GM23338 (cell line): Measurements from ENCODE around the gene LILRB1. TPM values are rescaled to one million over a fixed set of nuclear protein-coding genes. Genes with fewer than 3 reads are reported as not detected.

ENCODE experiments used
- ATAC-seq: fragments of 200-7000 bp; cut with Tn5 transposase; 3 replicates; pipeline ENCODE4 v1.9.1; 2020
- DNase-seq: peaks from one replicate; pipeline ENCODE4 v3.0.0-alpha.2; 2015; ENCODE audit warnings: low spot score
- H2AFZ ChIP-seq: fragments of 200-600 bp; sonication (generic); 2 replicates; pipeline ENCODE4 v1.8.0; 2016; ENCODE audit warnings: antibody characterized with exemption, mild to moderate bottlenecking, moderate library complexity
- H3F3A ChIP-seq: fragments of 200-600 bp; sonication (generic); replicated peaks from 2 replicates; pipeline ENCODE4 v1.8.0; 2017; ENCODE audit warnings: antibody characterized with exemption, mixed run types, low read depth
- H3K27ac ChIP-seq: fragments of 200-600 bp; sonication (generic); 2 replicates; pipeline ENCODE4 v1.6.1; 2016; ENCODE audit warnings: low read depth
- H3K27me3 ChIP-seq: fragments of 200-600 bp; sonication (generic); 2 replicates; pipeline ENCODE4 v1.8.0; 2016; ENCODE audit warnings: mild to moderate bottlenecking, mixed run types, moderate library complexity; ENCODE audit not compliant: insufficient read depth
- H3K36me3 ChIP-seq: fragments of 200-600 bp; sonication (generic); 2 replicates; pipeline ENCODE4 v1.8.0; 2016; ENCODE audit warnings: mild to moderate bottlenecking; ENCODE audit not compliant: insufficient read depth
- H3K4me1 ChIP-seq: fragments of 200-600 bp; sonication (generic); 2 replicates; pipeline ENCODE4 v1.8.0; 2016; ENCODE audit warnings: mild to moderate bottlenecking, moderate library complexity; ENCODE audit not compliant: insufficient read depth
- H3K4me2 ChIP-seq: fragments of 200-600 bp; sonication (generic); 2 replicates; pipeline ENCODE4 v1.7.1; 2017; ENCODE audit warnings: mixed run types
- H3K4me3 ChIP-seq: fragments of 200-600 bp; sonication (generic); 2 replicates; pipeline ENCODE4 v1.6.1; 2016; ENCODE audit warnings: mixed run types
- H3K79me2 ChIP-seq: fragments of 200-600 bp; sonication (generic); replicated peaks from 2 replicates; pipeline ENCODE4 v1.8.0; 2017; ENCODE audit warnings: mild to moderate bottlenecking; ENCODE audit not compliant: insufficient read depth
- H3K9me2 ChIP-seq: fragments of 200-600 bp; sonication (generic); 2 replicates; pipeline ENCODE4 v1.8.0; 2017; ENCODE audit not compliant: insufficient read depth
- H4K20me1 ChIP-seq: fragments of 200-600 bp; sonication (generic); replicated peaks from 2 replicates; pipeline ENCODE4 v1.8.0; 2017; ENCODE audit warnings: mild to moderate bottlenecking; ENCODE audit not compliant: insufficient read depth
- H3K27ac Mint-ChIP-seq: 2 replicates; pipeline ENCODE4 v1.8.0; 2020; ENCODE audit warnings: inconsistent platforms, mild to moderate bottlenecking, moderate library complexity, mixed read lengths
- H3K27me3 Mint-ChIP-seq: 3 replicates; pipeline ENCODE4 v1.8.0; 2022; ENCODE audit warnings: low read depth, mild to moderate bottlenecking, moderate library complexity, mixed read lengths, inconsistent platforms; ENCODE audit not compliant: insufficient read depth, poor library complexity
- H3K36me3 Mint-ChIP-seq: 3 replicates; pipeline ENCODE4 v1.8.0; 2021; ENCODE audit warnings: low read depth, mild to moderate bottlenecking, inconsistent platforms, moderate library complexity, mixed read lengths
- H3K4me1 Mint-ChIP-seq: 3 replicates; pipeline ENCODE4 v1.8.0; 2020; ENCODE audit warnings: mild to moderate bottlenecking, inconsistent platforms, mixed read lengths
- H3K4me3 Mint-ChIP-seq: 3 replicates; pipeline ENCODE4 v1.8.0; 2021; ENCODE audit warnings: moderate library complexity, mild to moderate bottlenecking, inconsistent platforms, mixed read lengths
- H3K9me3 Mint-ChIP-seq: 3 replicates; pipeline ENCODE4 v1.8.0; 2020; ENCODE audit warnings: moderate library complexity, mild to moderate bottlenecking, inconsistent platforms, mixed read lengths
- EZH2phosphoT487 ChIP-seq: fragments of 200-600 bp; sonication (generic); IDR thresholded peaks from one replicate; pipeline ENCODE4 v1.8.1; 2018; ENCODE audit warnings: antibody characterized with exemption; ENCODE audit not compliant: unreplicated experiment
- polyA plus RNA-seq: library from polyadenylated mRNA; unstranded; fragments of >200 nt; fragmentation: Nextera tagmentation; extraction: Ambion mirVana; gene quantifications from 2 replicates; pipeline ENCODE4 v1.2.1, GENCODE V29; 2016
- total RNA-seq: library from RNA; depleted of rRNA; stranded (reverse); fragments of >200 nt; shearing (Covaris generic); gene quantifications from 2 replicates; pipeline ENCODE4 v1.2.3, GENCODE V29; 2014
- TF ChIP-seq, protein P1 (sequence below), 2 experiments: fragments of 200-600 bp in 1 of 2; sonication (generic) in 1 of 2; conservative IDR thresholded peaks; 2 replicates each; pipeline versions ENCODE4 v1.5.1 to v1.6.1; 2016 to 2017; ENCODE audit warnings: antibody characterized with exemption in 2 of 2, low read depth in 2 of 2, mild to moderate bottlenecking in 2 of 2, moderate library complexity in 1 of 2
- TF ChIP-seq, protein P2 (sequence below): IDR thresholded peaks from 2 replicates; pipeline ENCODE4 v1.6.1; 2016; ENCODE audit warnings: antibody characterized with exemption
- TF ChIP-seq, protein P3 (sequence below): IDR thresholded peaks from one replicate; pipeline ENCODE4 v1.6.1; 2018; ENCODE audit warnings: antibody characterized with exemption; ENCODE audit not compliant: unreplicated experiment

The LILRB1 gene
- total and polyA plus RNA-seq, 2 experiments from 2014 or later: 0.14 TPM; not detected in 1

DNA sequence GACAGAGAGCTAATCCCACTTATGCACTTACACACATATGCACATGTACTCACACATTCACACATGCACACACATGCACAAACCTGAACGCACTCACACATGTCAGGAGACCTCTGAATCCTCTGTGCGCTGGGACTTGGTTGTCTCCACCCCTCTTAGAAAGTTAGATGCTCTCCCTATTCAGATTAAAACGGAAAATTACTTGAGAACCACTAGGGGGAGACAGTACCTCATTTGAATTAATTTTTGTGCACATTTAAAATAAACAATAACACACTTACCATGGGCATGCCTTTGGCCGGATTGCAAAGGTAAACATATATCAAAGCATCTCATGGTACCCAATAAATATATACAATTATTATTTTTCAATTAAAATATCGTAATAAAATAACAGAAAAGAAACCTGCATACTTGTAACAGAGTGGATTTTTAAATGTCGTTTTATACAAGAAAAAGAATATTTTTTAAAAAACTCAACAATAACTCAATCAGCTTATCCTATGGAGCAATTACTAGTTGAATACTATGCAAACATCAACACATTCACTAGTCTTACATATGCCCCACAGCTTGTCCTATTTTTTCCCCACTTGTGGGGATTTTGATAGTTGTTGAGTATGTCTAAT is 23.0 kb downstream of the LILRB1 start:
- DNase-seq (peak; percentile 36), ATAC-seq (no peak)
- H3K27ac Mint-ChIP-seq: no peak overlapping the region
- H3F3A ChIP-seq: no peaks in the 10 kb centered on the region
- no peaks in the 10 kb centered on the region for H3K4me1 Mint-ChIP-seq
- TF ChIP-seq, protein P1, sequence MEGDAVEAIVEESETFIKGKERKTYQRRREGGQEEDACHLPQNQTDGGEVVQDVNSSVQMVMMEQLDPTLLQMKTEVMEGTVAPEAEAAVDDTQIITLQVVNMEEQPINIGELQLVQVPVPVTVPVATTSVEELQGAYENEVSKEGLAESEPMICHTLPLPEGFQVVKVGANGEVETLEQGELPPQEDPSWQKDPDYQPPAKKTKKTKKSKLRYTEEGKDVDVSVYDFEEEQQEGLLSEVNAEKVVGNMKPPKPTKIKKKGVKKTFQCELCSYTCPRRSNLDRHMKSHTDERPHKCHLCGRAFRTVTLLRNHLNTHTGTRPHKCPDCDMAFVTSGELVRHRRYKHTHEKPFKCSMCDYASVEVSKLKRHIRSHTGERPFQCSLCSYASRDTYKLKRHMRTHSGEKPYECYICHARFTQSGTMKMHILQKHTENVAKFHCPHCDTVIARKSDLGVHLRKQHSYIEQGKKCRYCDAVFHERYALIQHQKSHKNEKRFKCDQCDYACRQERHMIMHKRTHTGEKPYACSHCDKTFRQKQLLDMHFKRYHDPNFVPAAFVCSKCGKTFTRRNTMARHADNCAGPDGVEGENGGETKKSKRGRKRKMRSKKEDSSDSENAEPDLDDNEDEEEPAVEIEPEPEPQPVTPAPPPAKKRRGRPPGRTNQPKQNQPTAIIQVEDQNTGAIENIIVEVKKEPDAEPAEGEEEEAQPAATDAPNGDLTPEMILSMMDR (conservative IDR thresholded peaks at IDR 0.05; ENCODE audit: low read depth in 2 of 2): peak; percentile 42 to 65
- TF ChIP-seq, protein P2, sequence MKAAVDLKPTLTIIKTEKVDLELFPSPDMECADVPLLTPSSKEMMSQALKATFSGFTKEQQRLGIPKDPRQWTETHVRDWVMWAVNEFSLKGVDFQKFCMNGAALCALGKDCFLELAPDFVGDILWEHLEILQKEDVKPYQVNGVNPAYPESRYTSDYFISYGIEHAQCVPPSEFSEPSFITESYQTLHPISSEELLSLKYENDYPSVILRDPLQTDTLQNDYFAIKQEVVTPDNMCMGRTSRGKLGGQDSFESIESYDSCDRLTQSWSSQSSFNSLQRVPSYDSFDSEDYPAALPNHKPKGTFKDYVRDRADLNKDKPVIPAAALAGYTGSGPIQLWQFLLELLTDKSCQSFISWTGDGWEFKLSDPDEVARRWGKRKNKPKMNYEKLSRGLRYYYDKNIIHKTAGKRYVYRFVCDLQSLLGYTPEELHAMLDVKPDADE: no peak
- H2AFZ ChIP-seq: no peak overlapping the region
- H3K36me3 Mint-ChIP-seq: peaks cover 38% of the 10 kb centered on the region
- no peaks in the 10 kb centered on the region for H3K27me3 ChIP-seq
- no peaks in the 10 kb centered on the region for H3K36me3 ChIP-seq
- no peaks in the 10 kb centered on the region for H3K79me2 ChIP-seq
- no peak overlapping the region for H3K4me3 ChIP-seq
- H3K4me2 ChIP-seq: no peak overlapping the region
- peaks cover 93% of the 10 kb centered on the region for H3K9me3 Mint-ChIP-seq
- no peak overlapping the region for H3K27ac ChIP-seq
- peaks cover 8% of the 10 kb centered on the region for H3K27me3 Mint-ChIP-seq
- H3K4me3 Mint-ChIP-seq: no peak overlapping the region
- H3K4me1 ChIP-seq: no peaks in the 10 kb centered on the region
- no peaks in the 10 kb centered on the region for H4K20me1 ChIP-seq
- H3K9me2 ChIP-seq: no peaks in the 10 kb centered on the region

DNA sequence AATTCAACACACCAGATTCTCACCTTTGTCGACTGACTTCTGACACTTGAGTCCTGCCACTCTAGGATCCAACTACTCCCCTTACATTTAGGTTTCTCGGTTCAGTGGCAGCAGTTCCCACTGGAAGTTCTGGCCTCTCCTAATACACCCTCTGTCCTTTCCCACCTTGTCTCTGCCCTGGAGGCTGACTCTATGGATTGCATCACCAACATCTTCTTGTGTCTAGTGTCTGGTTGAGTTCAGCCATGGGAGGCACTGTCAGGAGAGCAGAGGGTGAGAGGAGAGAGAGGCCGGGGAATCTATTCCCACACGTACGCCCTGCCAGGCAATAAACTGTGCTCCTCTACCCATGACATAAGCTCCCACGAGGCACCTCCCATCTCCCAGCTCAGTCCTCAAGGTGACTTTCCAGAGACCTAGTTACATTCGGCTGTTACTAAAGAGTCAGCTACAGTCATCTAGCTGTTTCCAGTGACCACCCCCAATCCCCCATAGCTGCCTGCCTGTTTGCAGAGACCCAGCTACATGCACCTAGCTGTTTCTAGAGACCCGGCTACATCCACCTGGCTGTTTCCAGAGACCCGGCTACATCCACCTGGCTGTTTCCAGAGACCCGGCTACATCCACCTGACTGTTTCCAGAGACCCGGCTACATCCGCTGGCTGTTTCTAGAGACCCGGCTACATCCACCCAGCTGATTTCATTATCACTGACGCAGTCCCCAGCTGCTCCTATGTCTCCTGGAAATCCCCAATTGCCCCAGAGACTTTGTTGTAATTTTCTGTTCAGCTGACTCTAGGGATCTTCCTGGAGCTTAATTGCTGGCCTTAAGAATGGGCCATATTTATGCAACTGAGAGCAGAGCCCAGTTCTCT is 24.4 kb downstream of the LILRB1 start:
- H2AFZ ChIP-seq: no peak overlapping the region
- H3K27ac Mint-ChIP-seq: no peak overlapping the region
- H3K9me2 ChIP-seq: no peaks in the 10 kb centered on the region
- peaks cover 93% of the 10 kb centered on the region for H3K9me3 Mint-ChIP-seq
- H3K4me3 ChIP-seq: no peak overlapping the region
- ATAC-seq (no peak), DNase-seq (peak; percentile 20)
- H3K79me2 ChIP-seq: no peaks in the 10 kb centered on the region
- H3K36me3 ChIP-seq: no peaks in the 10 kb centered on the region
- no peaks in the 10 kb centered on the region for H3F3A ChIP-seq
- H4K20me1 ChIP-seq: no peaks in the 10 kb centered on the region
- no peaks in the 10 kb centered on the region for H3K27me3 ChIP-seq
- peaks cover 9% of the 10 kb centered on the region for H3K27me3 Mint-ChIP-seq
- peaks cover 41% of the 10 kb centered on the region for H3K36me3 Mint-ChIP-seq
- no peak overlapping the region for H3K4me3 Mint-ChIP-seq
- H3K4me2 ChIP-seq: no peak overlapping the region
- no peaks in the 10 kb centered on the region for H3K4me1 ChIP-seq
- no peaks in the 10 kb centered on the region for H3K4me1 Mint-ChIP-seq
- TF ChIP-seq EZH2phosphoT487: no peak
- TF ChIP-seq, protein P3, sequence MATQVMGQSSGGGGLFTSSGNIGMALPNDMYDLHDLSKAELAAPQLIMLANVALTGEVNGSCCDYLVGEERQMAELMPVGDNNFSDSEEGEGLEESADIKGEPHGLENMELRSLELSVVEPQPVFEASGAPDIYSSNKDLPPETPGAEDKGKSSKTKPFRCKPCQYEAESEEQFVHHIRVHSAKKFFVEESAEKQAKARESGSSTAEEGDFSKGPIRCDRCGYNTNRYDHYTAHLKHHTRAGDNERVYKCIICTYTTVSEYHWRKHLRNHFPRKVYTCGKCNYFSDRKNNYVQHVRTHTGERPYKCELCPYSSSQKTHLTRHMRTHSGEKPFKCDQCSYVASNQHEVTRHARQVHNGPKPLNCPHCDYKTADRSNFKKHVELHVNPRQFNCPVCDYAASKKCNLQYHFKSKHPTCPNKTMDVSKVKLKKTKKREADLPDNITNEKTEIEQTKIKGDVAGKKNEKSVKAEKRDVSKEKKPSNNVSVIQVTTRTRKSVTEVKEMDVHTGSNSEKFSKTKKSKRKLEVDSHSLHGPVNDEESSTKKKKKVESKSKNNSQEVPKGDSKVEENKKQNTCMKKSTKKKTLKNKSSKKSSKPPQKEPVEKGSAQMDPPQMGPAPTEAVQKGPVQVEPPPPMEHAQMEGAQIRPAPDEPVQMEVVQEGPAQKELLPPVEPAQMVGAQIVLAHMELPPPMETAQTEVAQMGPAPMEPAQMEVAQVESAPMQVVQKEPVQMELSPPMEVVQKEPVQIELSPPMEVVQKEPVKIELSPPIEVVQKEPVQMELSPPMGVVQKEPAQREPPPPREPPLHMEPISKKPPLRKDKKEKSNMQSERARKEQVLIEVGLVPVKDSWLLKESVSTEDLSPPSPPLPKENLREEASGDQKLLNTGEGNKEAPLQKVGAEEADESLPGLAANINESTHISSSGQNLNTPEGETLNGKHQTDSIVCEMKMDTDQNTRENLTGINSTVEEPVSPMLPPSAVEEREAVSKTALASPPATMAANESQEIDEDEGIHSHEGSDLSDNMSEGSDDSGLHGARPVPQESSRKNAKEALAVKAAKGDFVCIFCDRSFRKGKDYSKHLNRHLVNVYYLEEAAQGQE: peak; percentile 10
- TF ChIP-seq, protein P2: no peak
- H3K27ac ChIP-seq: no peak overlapping the region
